HG03060 (cell line): ENCODE results near the gene ECHS1.
"Not testable (repeated sequence)": the region's sequence is repeated elsewhere in the genome, so short reads cannot be mapped to it uniquely, and the experiment has no call there.

ENCODE experiments used
- ATAC-seq: cut with Tn5 transposase; IDR thresholded peaks from one replicate; pipeline ENCODE4 v1.9.1; 2021; ENCODE audit warnings: low read depth, moderate number of reproducible peaks; ENCODE audit not compliant: unreplicated experiment

ECHS1 gene

GRCh38 chr10:133327651-133328357, 45.4 kb downstream of the ECHS1 start:
- no peak for ATAC-seq

GRCh38 chr10:133326745-133327650, 46.2 kb downstream of the ECHS1 start:
- ATAC-seq = no peak

- no peak for ATAC-seq
Measured at GRCh38 chr10:133326223-133326551, 47.0 kb downstream of the ECHS1 start.

GRCh38 chr10:133325440-133326222, 47.5 kb downstream of the ECHS1 start:
- no peak for ATAC-seq

GRCh38 chr10:133324857-133325260, 48.3 kb downstream of the ECHS1 start:
- no peak for ATAC-seq

GRCh38 chr10:133324198-133324792, 48.9 kb downstream of the ECHS1 start:
- no peak for ATAC-seq

GRCh38 chr10:133322064-133322709, 51.0 kb downstream of the ECHS1 start:
- not testable (repeated sequence) for ATAC-seq

GRCh38 chr10:133320852-133321422, 52.2 kb downstream of the ECHS1 start:
- ATAC-seq = not testable (repeated sequence)

GRCh38 chr10:133318494-133319127, 54.5 kb downstream of the ECHS1 start:
- no peak for ATAC-seq

- no peak for ATAC-seq
Measured at GRCh38 chr10:133316732-133317131, 56.4 kb downstream of the ECHS1 start.

GRCh38 chr10:133316266-133316665, 56.9 kb downstream of the ECHS1 start:
- ATAC-seq = no peak

- ATAC-seq = no peak
Measured at GRCh38 chr10:133315847-133316246, 57.3 kb downstream of the ECHS1 start.

GRCh38 chr10:133314911-133315310, 58.2 kb downstream of the ECHS1 start:
- no peak for ATAC-seq

GRCh38 chr10:133313192-133313591, 60.0 kb downstream of the ECHS1 start:
- ATAC-seq = no peak

- no peak for ATAC-seq
Measured at GRCh38 chr10:133312769-133313145, 60.4 kb downstream of the ECHS1 start.
